Stomach (tissue), 9 donors: ENCODE data around the gene FRYL. TPM values are rescaled to one million over a fixed set of nuclear protein-coding genes. Genes with fewer than 3 reads are reported as not detected.

Source experiments
- DNase-seq, 2 donors: peaks; one replicate each; pipeline versions ENCODE4 v3.0.0 to v3.0.0-alpha.2; 2013 to 2019
- H3K27ac ChIP-seq, 5 donors: fragments of 200-600 bp in 4 of 5; sonication (generic) in 4 of 5; one replicate each; pipeline ENCODE4 v1.5.1; 2013 to 2019; ENCODE audit warnings: mild to moderate bottlenecking in 1 of 5, moderate library complexity in 1 of 5
- H3K27me3 ChIP-seq, 3 donors: fragments of 200-600 bp; sonication (generic); one replicate each; pipeline ENCODE4 v1.5.1; 2017 to 2019; ENCODE audit warnings: mixed run types in 1 of 3
- H3K36me3 ChIP-seq, 4 donors: fragments of 200-600 bp; sonication (generic); 1 replicate in 3 of 4; 2 replicates in 1 of 4; pipeline ENCODE4 v1.5.1; 2016 to 2019
- H3K4me1 ChIP-seq, 4 donors: fragments of 200-600 bp; sonication (generic); one replicate each; pipeline ENCODE4 v1.5.1; 2016 to 2019
- H3K4me3 ChIP-seq, 4 donors: fragments of 200-600 bp; sonication (generic) in 3 of 4; one replicate each; pipeline ENCODE4 v1.5.1; 2016 to 2019; ENCODE audit warnings: mild to moderate bottlenecking in 1 of 4
- H3K9me3 ChIP-seq, 4 donors: fragments of 200-600 bp; sonication (generic); one replicate each; pipeline ENCODE4 v1.5.1; 2016 to 2019
- CTCF ChIP-seq, 7 experiments: fragments of 450-650 bp in 4 of 7; fragments of 200-600 bp in 3 of 7; sonication (generic) in 3 of 7; IDR thresholded peaks; one replicate each; pipeline ENCODE4 v1.5.1; 2016 to 2019; ENCODE audit warnings: antibody characterized with exemption in 7 of 7, control low read depth in 2 of 7, mild to moderate bottlenecking in 1 of 7
- EP300 ChIP-seq: sonication (generic); formaldehyde crosslinking; IDR thresholded peaks from one replicate; pipeline ENCODE4 v1.6.1; 2017; ENCODE audit warnings: antibody characterized with exemption
- POLR2A ChIP-seq, 4 donors: fragments of 450-650 bp; IDR thresholded peaks; one replicate each; pipeline ENCODE4 v1.6.1; 2016; ENCODE audit warnings: antibody characterized with exemption in 4 of 4, control low read depth in 2 of 4, mild to moderate bottlenecking in 1 of 4, moderate library complexity in 1 of 4
- POLR2AphosphoS5 ChIP-seq, 3 donors: sonication (generic); formaldehyde crosslinking; IDR thresholded peaks; one replicate each; pipeline ENCODE4 v1.6.1; 2016; ENCODE audit warnings: antibody characterized with exemption in 3 of 3
- WGBS, 5 donors: extraction: QIAGEN DNeasy Blood & Tissue Kit in 3 of 5; methylation state at CpG; one replicate each; pipeline versions ENCODE4 v1.1.5 to v1.1.7; 2013 to 2018; 5-methylcytosine and 5-hydroxymethylcytosine counted together
- intact Hi-C: fragments of 100-400 bp; cut with DNase I; formaldehyde crosslinking; loops from one replicate; pipeline ENCODE4 v1.15.1; 2023; ENCODE audit warnings: low total_unique reads
- polyA plus RNA-seq, 3 donors: library from polyadenylated mRNA; stranded (reverse); fragments of 200-250 nt; gene quantifications; one replicate each; pipeline ENCODE4 v1.2.3, GENCODE V29; 2013
- small RNA-seq, 4 donors: library from RNA; depleted of rRNA; stranded (forward); fragments of <200 nt; gene quantifications; one replicate each; pipeline ENCODE3, GENCODE V24; 2016
- total RNA-seq, 5 donors: library from RNA; depleted of rRNA; stranded (reverse); fragments of >200 nt; gene quantifications; one replicate each; pipeline versions ENCODE4 v1.1.0 to v1.2.3, GENCODE V29; 2014 to 2016
- donor health status: healthy with polysubstance abuse.
- donor health status: Bipolar disorder and iron deficiency.
- donor health status: healthy.

The FRYL gene
- total and polyA plus RNA-seq, 8 donors = 6.4 to 697 (median 67.0) TPM

GRCh38 chr4:48449151-48449550, 330.9 kb downstream of the FRYL start:
- H3K4me3 ChIP-seq = no peak overlapping the region
- H3K27me3 ChIP-seq = no peaks in the 10 kb centered on the region
- DNase-seq = no peak
- H3K27ac ChIP-seq = no peak overlapping the region
- intact Hi-C loops = no loop called here
- no peaks in the 10 kb centered on the region for H3K36me3 ChIP-seq
- WGBS, 5 donors = 80 to 90% (median 85%) methylated on average over 10 of the region's 10 CpGs
- no peaks in the 10 kb centered on the region for H3K4me1 ChIP-seq
- no peaks in the 10 kb centered on the region for H3K9me3 ChIP-seq
- TF ChIP-seq CTCF (IDR thresholded peaks at IDR 0.05) = no peak
- TF ChIP-seq POLR2A (IDR thresholded peaks at IDR 0.05) = no peak
- TF ChIP-seq POLR2AphosphoS5 (IDR thresholded peaks at IDR 0.05) = no peak
- no peak for TF ChIP-seq EP300

Small RNAs within 50 kb of the gene (small RNA-seq; reads per million reads assigned to genes)
- 0 reads per million in 4 donors for gene RNU5E-3P

Other genes with a start within 250 kb of the FRYL start
- 100 to 1,000 TPM in 3 of 5 donors, 10 to 100 TPM in 2; 24.0 to 142 (median 112) TPM for gene OCIAD1, start 50.8 kb upstream of the FRYL start, total RNA-seq
- 10 to 100 TPM; 55.4 to 98.3 (median 72.6) TPM for gene OCIAD1, start 50.8 kb upstream of the FRYL start, polyA plus RNA-seq
- 100 to 1,000 TPM in 1 of 5 donors, 10 to 100 TPM in 2, 1 to 10 TPM in 2; 1.7 to 371 (median 29.2) TPM for gene OCIAD2, start 126.5 kb upstream of the FRYL start, total RNA-seq
- gene OCIAD2, start 126.5 kb upstream of the FRYL start, polyA plus RNA-seq = 10 to 100 TPM; 55.6 to 80.8 (median 72.7) TPM
- gene CWH43, start 206.0 kb upstream of the FRYL start, total RNA-seq = 10 to 100 TPM in 1 of 5 donors, 1 to 10 TPM in 3, not detected in 1; 2.8 to 48.1 (median 3.9) TPM
- 1 to 10 TPM in 2 of 3 donors, under 1 TPM in 1; 0.50 to 2.4 (median 2.3) TPM for gene CWH43, start 206.0 kb upstream of the FRYL start, polyA plus RNA-seq